ENCODE measurements around the gene BBS1. TPM values are rescaled to one million over a fixed set of nuclear protein-coding genes. Genes with fewer than 3 reads are reported as not detected.

Gene BBS1
- polyA plus RNA-seq, 1 of the 3 experiments (the other 2 are of a cell fraction): 24.8 TPM

DNA sequence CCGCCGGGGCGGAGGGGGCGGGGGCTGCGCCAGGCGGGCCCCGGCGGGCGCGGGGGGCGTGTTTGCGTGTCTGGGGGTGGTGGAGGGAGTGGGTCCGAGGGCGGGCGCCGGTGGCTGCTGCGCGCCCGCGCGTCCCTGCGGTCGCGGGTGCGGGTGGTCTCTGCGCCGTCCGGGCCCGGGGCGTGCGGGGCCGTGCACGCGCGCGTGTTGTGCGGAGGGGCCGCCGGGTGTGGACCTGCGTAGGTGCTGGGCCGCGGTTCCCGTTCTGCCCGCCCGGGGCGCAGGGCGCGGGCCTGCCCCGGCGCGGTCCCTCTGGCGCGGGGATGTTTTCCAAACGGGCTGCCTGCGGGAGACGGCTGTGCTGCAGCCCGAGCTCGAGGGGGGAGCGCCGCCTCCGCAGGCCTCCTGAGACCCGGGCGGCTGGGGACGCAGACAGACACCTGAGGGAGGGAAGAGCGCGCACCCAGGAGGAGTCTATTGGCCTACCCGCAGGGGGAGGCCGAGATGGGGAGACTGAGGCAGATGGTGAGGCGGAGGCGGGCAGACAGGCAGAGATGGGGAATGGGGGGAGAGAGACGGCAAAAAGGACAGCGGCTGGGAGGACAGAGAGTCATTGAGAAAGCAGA, 43.3 kb upstream of the BBS1 start:
- 5% methylated on average over 20 of the region's 72 CpGs for WGBS (ENCODE audit: low lambda C conversion rate)
- DNase-seq: no peak
- Histone ChIP-seq H3K9ac (peak overlapping the region; percentile 86), H3K27ac (ENCODE audit: low read depth in 2 of 2, low read length in 1 of 2) (peak overlapping the region in 1 of 2 experiments; percentile 58; a peak in 1 of 4 replicates), H4K20me1 (ENCODE audit: insufficient read depth) (no peaks in the 10 kb centered on the region), H3K36me3 (replicated peaks in 1 of 2; ENCODE audit: control insufficient read depth in 1 of 2, insufficient read depth in 2 of 2, low read length in 1 of 2) (no peaks in the 10 kb centered on the region), H3K9me2 (no peaks in the 10 kb centered on the region), H3K27me3 (ENCODE audit: insufficient read depth) (no peaks in the 10 kb centered on the region), H2AFZ (ENCODE audit: low read depth) (peak overlapping the region; percentile 70), H3K4me3 (ENCODE audit: low read depth in 2 of 2, low read length in 1 of 2) (peak overlapping the region; percentile 76), H3F3A (replicated peaks; ENCODE audit: insufficient read depth) (no peaks in the 10 kb centered on the region), H3K4me1 (ENCODE audit: control insufficient read depth in 1 of 2, insufficient read depth in 2 of 2, low read depth in 1 of 2, low read length in 1 of 2) (peaks cover 5 to 18% of the 10 kb centered on the region in 2 experiments; a peak in 3 of 4 replicates), H3K9me3 (no peaks in the 10 kb centered on the region), H3K4me2 (peak overlapping the region; percentile 99), H3K79me2 (ENCODE audit: insufficient read depth) (peaks cover 8% of the 10 kb centered on the region; the same call in 1 of the 2 replicates)
- TF ChIP-seq, protein P1, sequence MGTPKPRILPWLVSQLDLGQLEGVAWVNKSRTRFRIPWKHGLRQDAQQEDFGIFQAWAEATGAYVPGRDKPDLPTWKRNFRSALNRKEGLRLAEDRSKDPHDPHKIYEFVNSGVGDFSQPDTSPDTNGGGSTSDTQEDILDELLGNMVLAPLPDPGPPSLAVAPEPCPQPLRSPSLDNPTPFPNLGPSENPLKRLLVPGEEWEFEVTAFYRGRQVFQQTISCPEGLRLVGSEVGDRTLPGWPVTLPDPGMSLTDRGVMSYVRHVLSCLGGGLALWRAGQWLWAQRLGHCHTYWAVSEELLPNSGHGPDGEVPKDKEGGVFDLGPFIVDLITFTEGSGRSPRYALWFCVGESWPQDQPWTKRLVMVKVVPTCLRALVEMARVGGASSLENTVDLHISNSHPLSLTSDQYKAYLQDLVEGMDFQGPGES (IDR thresholded peaks at IDR 0.05; ENCODE audit: low read depth, low read length): no peak
- TF ChIP-seq, protein P2, sequence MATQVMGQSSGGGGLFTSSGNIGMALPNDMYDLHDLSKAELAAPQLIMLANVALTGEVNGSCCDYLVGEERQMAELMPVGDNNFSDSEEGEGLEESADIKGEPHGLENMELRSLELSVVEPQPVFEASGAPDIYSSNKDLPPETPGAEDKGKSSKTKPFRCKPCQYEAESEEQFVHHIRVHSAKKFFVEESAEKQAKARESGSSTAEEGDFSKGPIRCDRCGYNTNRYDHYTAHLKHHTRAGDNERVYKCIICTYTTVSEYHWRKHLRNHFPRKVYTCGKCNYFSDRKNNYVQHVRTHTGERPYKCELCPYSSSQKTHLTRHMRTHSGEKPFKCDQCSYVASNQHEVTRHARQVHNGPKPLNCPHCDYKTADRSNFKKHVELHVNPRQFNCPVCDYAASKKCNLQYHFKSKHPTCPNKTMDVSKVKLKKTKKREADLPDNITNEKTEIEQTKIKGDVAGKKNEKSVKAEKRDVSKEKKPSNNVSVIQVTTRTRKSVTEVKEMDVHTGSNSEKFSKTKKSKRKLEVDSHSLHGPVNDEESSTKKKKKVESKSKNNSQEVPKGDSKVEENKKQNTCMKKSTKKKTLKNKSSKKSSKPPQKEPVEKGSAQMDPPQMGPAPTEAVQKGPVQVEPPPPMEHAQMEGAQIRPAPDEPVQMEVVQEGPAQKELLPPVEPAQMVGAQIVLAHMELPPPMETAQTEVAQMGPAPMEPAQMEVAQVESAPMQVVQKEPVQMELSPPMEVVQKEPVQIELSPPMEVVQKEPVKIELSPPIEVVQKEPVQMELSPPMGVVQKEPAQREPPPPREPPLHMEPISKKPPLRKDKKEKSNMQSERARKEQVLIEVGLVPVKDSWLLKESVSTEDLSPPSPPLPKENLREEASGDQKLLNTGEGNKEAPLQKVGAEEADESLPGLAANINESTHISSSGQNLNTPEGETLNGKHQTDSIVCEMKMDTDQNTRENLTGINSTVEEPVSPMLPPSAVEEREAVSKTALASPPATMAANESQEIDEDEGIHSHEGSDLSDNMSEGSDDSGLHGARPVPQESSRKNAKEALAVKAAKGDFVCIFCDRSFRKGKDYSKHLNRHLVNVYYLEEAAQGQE (IDR thresholded peaks at IDR 0.05; ENCODE audit: low read depth, low read length): no peak
- TF ChIP-seq, protein P3, sequence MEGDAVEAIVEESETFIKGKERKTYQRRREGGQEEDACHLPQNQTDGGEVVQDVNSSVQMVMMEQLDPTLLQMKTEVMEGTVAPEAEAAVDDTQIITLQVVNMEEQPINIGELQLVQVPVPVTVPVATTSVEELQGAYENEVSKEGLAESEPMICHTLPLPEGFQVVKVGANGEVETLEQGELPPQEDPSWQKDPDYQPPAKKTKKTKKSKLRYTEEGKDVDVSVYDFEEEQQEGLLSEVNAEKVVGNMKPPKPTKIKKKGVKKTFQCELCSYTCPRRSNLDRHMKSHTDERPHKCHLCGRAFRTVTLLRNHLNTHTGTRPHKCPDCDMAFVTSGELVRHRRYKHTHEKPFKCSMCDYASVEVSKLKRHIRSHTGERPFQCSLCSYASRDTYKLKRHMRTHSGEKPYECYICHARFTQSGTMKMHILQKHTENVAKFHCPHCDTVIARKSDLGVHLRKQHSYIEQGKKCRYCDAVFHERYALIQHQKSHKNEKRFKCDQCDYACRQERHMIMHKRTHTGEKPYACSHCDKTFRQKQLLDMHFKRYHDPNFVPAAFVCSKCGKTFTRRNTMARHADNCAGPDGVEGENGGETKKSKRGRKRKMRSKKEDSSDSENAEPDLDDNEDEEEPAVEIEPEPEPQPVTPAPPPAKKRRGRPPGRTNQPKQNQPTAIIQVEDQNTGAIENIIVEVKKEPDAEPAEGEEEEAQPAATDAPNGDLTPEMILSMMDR (IDR thresholded peaks at IDR 0.05): peak; percentile 24
- peak; percentile 14; the same call in 1 of the 2 replicates for TF ChIP-seq MXI1 (IDR thresholded peaks at IDR 0.05; ENCODE audit: low read depth, low read length)
- POLR2A ChIA-PET: interaction anchor here (1.5 to 2.7 kb wide), 2 partner anchors 13 to 28 kb away, joined by 8 to 14 read pairs; partner anchors contain the start of genes DPP3 and MRPL11
- CTCF ChIA-PET: interaction anchor here (0.9 to 4.5 kb wide), 6 partner anchors 12 to 211 kb away, joined by 3 to 32 read pairs (median 12); partner anchors contain the start of genes DPP3 and MRPL11

DNA sequence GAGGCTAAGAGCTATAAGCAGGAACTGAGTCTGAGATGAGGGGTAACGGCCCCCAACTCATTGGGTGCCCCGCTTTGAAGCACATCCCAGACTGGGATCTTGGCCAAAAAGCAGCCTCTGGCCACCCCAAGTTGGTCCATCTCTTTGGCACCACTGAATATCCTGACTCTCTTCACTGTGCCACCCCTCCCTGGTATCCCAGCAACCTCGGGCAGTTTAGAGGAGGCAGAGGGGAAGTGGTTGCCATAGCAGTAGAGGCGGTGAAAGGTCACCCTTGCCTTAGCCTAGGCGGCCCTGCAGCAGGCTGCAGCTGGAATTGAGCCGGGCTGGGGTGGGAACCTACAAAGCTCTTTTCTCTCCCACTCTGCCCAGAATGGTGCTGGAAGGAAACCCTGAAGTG, 42.7 kb upstream of the BBS1 start:
- Histone ChIP-seq H3F3A (replicated peaks; ENCODE audit: insufficient read depth) (no peaks in the 10 kb centered on the region), H3K4me2 (peak overlapping the region; percentile 99), H3K79me2 (ENCODE audit: insufficient read depth) (peaks cover 8% of the 10 kb centered on the region; the same call in 1 of the 2 replicates), H3K4me3 (ENCODE audit: low read depth in 2 of 2, low read length in 1 of 2) (peak overlapping the region; percentile 76), H3K9ac (peak overlapping the region; percentile 86), H2AFZ (ENCODE audit: low read depth) (no peak overlapping the region), H3K9me3 (no peaks in the 10 kb centered on the region), H3K9me2 (no peaks in the 10 kb centered on the region), H4K20me1 (ENCODE audit: insufficient read depth) (no peaks in the 10 kb centered on the region), H3K27ac (ENCODE audit: low read depth in 2 of 2, low read length in 1 of 2) (no peak overlapping the region; a peak in 1 of 4 replicates), H3K4me1 (ENCODE audit: control insufficient read depth in 1 of 2, insufficient read depth in 2 of 2, low read depth in 1 of 2, low read length in 1 of 2) (peaks cover 5 to 18% of the 10 kb centered on the region in 2 experiments; a peak in 3 of 4 replicates), H3K27me3 (ENCODE audit: insufficient read depth) (no peaks in the 10 kb centered on the region), H3K36me3 (replicated peaks in 1 of 2; ENCODE audit: control insufficient read depth in 1 of 2, insufficient read depth in 2 of 2, low read length in 1 of 2) (peaks cover 0 to 5% of the 10 kb centered on the region in 2 experiments)
- ChIA-PET CTCF (interaction anchor here (0.9 to 4.5 kb wide), 5 partner anchors 11 to 210 kb away, joined by 3 to 32 read pairs (median 20); partner anchors contain the start of genes DPP3 and MRPL11), POLR2A (interaction anchor here (2.7 kb wide), 1 partner anchor 12 kb away, joined by 14 read pairs; the partner anchor contains the start of gene DPP3)
- 71% methylated on average over 4 of the region's 6 CpGs for WGBS (ENCODE audit: low lambda C conversion rate)
- peak; percentile 54 for DNase-seq
- TF ChIP-seq GATA2 (CRISPR knock-in tag; IDR thresholded peaks at IDR 0.05) (no peak), POLR2AphosphoS5 (IDR thresholded peaks at IDR 0.05; ENCODE audit: low read depth, low read length) (no peak), JUND (IDR thresholded peaks at IDR 0.05) (no peak), NFIC (IDR thresholded peaks at IDR 0.05; ENCODE audit: borderline replicate concordance) (no peak), RFX5 (IDR thresholded peaks at IDR 0.05; ENCODE audit: low read length) (no peak), TCF12 (IDR thresholded peaks at IDR 0.05) (no peak)
- TF ChIP-seq, protein P4, sequence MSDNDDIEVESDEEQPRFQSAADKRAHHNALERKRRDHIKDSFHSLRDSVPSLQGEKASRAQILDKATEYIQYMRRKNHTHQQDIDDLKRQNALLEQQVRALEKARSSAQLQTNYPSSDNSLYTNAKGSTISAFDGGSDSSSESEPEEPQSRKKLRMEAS (IDR thresholded peaks at IDR 0.05; ENCODE audit: low read depth): no peak
- TF ChIP-seq, protein P5, sequence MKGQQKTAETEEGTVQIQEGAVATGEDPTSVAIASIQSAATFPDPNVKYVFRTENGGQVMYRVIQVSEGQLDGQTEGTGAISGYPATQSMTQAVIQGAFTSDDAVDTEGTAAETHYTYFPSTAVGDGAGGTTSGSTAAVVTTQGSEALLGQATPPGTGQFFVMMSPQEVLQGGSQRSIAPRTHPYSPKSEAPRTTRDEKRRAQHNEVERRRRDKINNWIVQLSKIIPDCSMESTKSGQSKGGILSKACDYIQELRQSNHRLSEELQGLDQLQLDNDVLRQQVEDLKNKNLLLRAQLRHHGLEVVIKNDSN (IDR thresholded peaks at IDR 0.05; ENCODE audit: borderline replicate concordance, low read depth): no peak
- TF ChIP-seq, protein P6, sequence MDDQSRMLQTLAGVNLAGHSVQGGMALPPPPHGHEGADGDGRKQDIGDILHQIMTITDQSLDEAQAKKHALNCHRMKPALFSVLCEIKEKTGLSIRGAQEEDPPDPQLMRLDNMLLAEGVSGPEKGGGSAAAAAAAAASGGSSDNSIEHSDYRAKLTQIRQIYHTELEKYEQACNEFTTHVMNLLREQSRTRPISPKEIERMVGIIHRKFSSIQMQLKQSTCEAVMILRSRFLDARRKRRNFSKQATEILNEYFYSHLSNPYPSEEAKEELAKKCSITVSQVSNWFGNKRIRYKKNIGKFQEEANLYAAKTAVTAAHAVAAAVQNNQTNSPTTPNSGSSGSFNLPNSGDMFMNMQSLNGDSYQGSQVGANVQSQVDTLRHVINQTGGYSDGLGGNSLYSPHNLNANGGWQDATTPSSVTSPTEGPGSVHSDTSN (IDR thresholded peaks at IDR 0.05): no peak
- TF ChIP-seq, protein P7, sequence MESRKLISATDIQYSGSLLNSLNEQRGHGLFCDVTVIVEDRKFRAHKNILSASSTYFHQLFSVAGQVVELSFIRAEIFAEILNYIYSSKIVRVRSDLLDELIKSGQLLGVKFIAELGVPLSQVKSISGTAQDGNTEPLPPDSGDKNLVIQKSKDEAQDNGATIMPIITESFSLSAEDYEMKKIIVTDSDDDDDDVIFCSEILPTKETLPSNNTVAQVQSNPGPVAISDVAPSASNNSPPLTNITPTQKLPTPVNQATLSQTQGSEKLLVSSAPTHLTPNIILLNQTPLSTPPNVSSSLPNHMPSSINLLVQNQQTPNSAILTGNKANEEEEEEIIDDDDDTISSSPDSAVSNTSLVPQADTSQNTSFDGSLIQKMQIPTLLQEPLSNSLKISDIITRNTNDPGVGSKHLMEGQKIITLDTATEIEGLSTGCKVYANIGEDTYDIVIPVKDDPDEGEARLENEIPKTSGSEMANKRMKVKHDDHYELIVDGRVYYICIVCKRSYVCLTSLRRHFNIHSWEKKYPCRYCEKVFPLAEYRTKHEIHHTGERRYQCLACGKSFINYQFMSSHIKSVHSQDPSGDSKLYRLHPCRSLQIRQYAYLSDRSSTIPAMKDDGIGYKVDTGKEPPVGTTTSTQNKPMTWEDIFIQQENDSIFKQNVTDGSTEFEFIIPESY (IDR thresholded peaks at IDR 0.05; ENCODE audit: borderline replicate concordance, low read depth): no peak

Data from SK-N-SH (cell line).